Measurements from ENCODE around the gene GCM1.

- TF ChIP-seq POLR2A (IDR thresholded peaks at IDR 0.05) = no peak
- TF ChIP-seq EP300 (IDR thresholded peaks at IDR 0.05) = no peak
- no peak for TF ChIP-seq CTCF (IDR thresholded peaks at IDR 0.05)
- no peak for TF ChIP-seq POLR2AphosphoS5 (IDR thresholded peaks at IDR 0.05)
Measured at GRCh38 chr6:53161481-53162009, 12.9 kb upstream of the GCM1 start.

Measured in stomach (tissue), 4 donors.